ENCODE data around the gene LYPD3.

The LYPD3 gene

GRCh38 chr19:43466793-43467192, 1.4 kb upstream of the LYPD3 start:
- H3K27me3 ChIP-seq: peaks cover 32% of the 10 kb centered on the region
- peaks cover 40 to 42% of the 10 kb centered on the region in 2 experiments for H3K4me1 ChIP-seq (ENCODE audit: control insufficient read depth in 1 of 2, insufficient read depth in 1 of 2, low read depth in 1 of 2, low read length in 1 of 2)
- H3K36me3 ChIP-seq: no peaks in the 10 kb centered on the region
- H3K9me3 ChIP-seq: no peaks in the 10 kb centered on the region
- no peak overlapping the region for H3K4me3 ChIP-seq (ENCODE audit: low read depth in 1 of 2, low read length in 1 of 2)
- no peak for TF ChIP-seq CTCF (IDR thresholded peaks at IDR 0.05)
- no peak overlapping the region for H3K27ac ChIP-seq

- Histone ChIP-seq H3K36me3 (no peaks in the 10 kb centered on the region), H3K27me3 (peaks cover 52% of the 10 kb centered on the region), H3K4me3 (ENCODE audit: low read depth in 1 of 2, low read length in 1 of 2) (peak overlapping the region; percentile 70 to 91), H3K4me1 (ENCODE audit: control insufficient read depth in 1 of 2, insufficient read depth in 1 of 2, low read depth in 1 of 2, low read length in 1 of 2) (peaks cover 40 to 42% of the 10 kb centered on the region in 2 experiments), H3K27ac (peak overlapping the region; percentile 72), H3K9me3 (no peaks in the 10 kb centered on the region)
- no peak for TF ChIP-seq CTCF (IDR thresholded peaks at IDR 0.05)
Observed at GRCh38 chr19:43464134-43464775, 1.2 kb downstream of the LYPD3 start.

- H3K9me3 ChIP-seq: no peaks in the 10 kb centered on the region
- TF ChIP-seq CTCF (IDR thresholded peaks at IDR 0.05): peak; percentile 38
- H3K27ac ChIP-seq: peak overlapping the region; percentile 72
- H3K36me3 ChIP-seq: no peaks in the 10 kb centered on the region
- H3K4me1 ChIP-seq (ENCODE audit: control insufficient read depth in 1 of 2, insufficient read depth in 1 of 2, low read depth in 1 of 2, low read length in 1 of 2): peaks cover 40 to 42% of the 10 kb centered on the region in 2 experiments
- H3K4me3 ChIP-seq (ENCODE audit: low read depth in 1 of 2, low read length in 1 of 2): peak overlapping the region; percentile 70 to 91
- H3K27me3 ChIP-seq: peaks cover 52% of the 10 kb centered on the region
Observed at GRCh38 chr19:43463381-43464133, 1.9 kb downstream of the LYPD3 start.

- TF ChIP-seq CTCF (IDR thresholded peaks at IDR 0.05): no peak
- H3K4me1 ChIP-seq (ENCODE audit: control insufficient read depth in 1 of 2, insufficient read depth in 1 of 2, low read depth in 1 of 2, low read length in 1 of 2): peaks cover 33 to 37% of the 10 kb centered on the region in 2 experiments
- H3K27me3 ChIP-seq: peaks cover 52% of the 10 kb centered on the region
- no peaks in the 10 kb centered on the region for H3K9me3 ChIP-seq
- peak overlapping the region; percentile 72 for H3K27ac ChIP-seq
- H3K36me3 ChIP-seq: no peaks in the 10 kb centered on the region
- H3K4me3 ChIP-seq (ENCODE audit: low read depth in 1 of 2, low read length in 1 of 2): peak overlapping the region; percentile 70 to 91
Observed at GRCh38 chr19:43462785-43463380, 2.5 kb downstream of the LYPD3 start.

GRCh38 chr19:43462383-43462782, 3.0 kb downstream of the LYPD3 start:
- H3K4me3 ChIP-seq (ENCODE audit: low read depth in 1 of 2, low read length in 1 of 2): no peak overlapping the region

More at GRCh38 chr19:43462383-43462782, 3.0 kb downstream of the LYPD3 start:
- Histone ChIP-seq H3K27me3 (peaks cover 56% of the 10 kb centered on the region), H3K36me3 (no peaks in the 10 kb centered on the region), H3K27ac (no peak overlapping the region), H3K9me3 (no peaks in the 10 kb centered on the region), H3K4me1 (ENCODE audit: control insufficient read depth in 1 of 2, insufficient read depth in 1 of 2, low read depth in 1 of 2, low read length in 1 of 2) (peaks cover 28 to 32% of the 10 kb centered on the region in 2 experiments)
- TF ChIP-seq CTCF (IDR thresholded peaks at IDR 0.05): no peak

Data from neutrophil (primary cell).